GM18951 (cell line): Measurements from ENCODE around the gene RAI1.

Experiments
- POLR2A ChIP-seq: IDR thresholded peaks from 4 replicates; pipeline ENCODE4 v1.6.1; 2011; ENCODE audit warnings: mild to moderate bottlenecking; ENCODE audit not compliant: insufficient read length, insufficient read depth; ENCODE audit errors: extremely low read depth
- in situ Hi-C: fragments of 300-500 bp; cut with MboI; formaldehyde crosslinking; loops from one replicate; pipeline ENCODE4 v1.12.0; 2022; ENCODE audit warnings: low sequenced_read_pairs, mixed read lengths, inconsistent platforms; ENCODE audit not compliant: unreplicated experiment

RAI1 gene

GRCh38 chr17:17714879-17715278 lies 33.6 kb downstream of the RAI1 start:
- no peak for TF ChIP-seq POLR2A

GRCh38 chr17:17716837-17717523 lies 35.7 kb downstream of the RAI1 start:
- in situ Hi-C loops, result no loop called here
- no peak for TF ChIP-seq POLR2A

More at GRCh38 chr17:17714879-17715278, 33.6 kb downstream of the RAI1 start:
- in situ Hi-C loops, result no loop called here

- in situ Hi-C loops, result no loop called here
- TF ChIP-seq POLR2A, result no peak
Observed at GRCh38 chr17:17718251-17718650, 37.0 kb downstream of the RAI1 start.

- in situ Hi-C loops, result no loop called here
- no peak for TF ChIP-seq POLR2A
Observed at GRCh38 chr17:17719199-17719940, 38.1 kb downstream of the RAI1 start.

- TF ChIP-seq POLR2A, result no peak
- in situ Hi-C loops, result no loop called here
Observed at GRCh38 chr17:17719966-17720543, 38.8 kb downstream of the RAI1 start.

GRCh38 chr17:17721140-17721668 lies 39.9 kb downstream of the RAI1 start:
- in situ Hi-C loops, result no loop called here
- no peak for TF ChIP-seq POLR2A

- TF ChIP-seq POLR2A, result peak; percentile 4
- in situ Hi-C loops, result no loop called here
Observed at GRCh38 chr17:17722081-17722905, 41.0 kb downstream of the RAI1 start.

GRCh38 chr17:17722906-17723353 lies 41.7 kb downstream of the RAI1 start:
- no peak for TF ChIP-seq POLR2A
- in situ Hi-C loops, result no loop called here

- in situ Hi-C loops, result no loop called here
- TF ChIP-seq POLR2A, result no peak
Observed at GRCh38 chr17:17723354-17724261, 42.4 kb downstream of the RAI1 start.

GRCh38 chr17:17724307-17725010 lies 43.2 kb downstream of the RAI1 start:
- TF ChIP-seq POLR2A, result peak; percentile 52
- in situ Hi-C loops, result no loop called here

- in situ Hi-C loops, result no loop called here
- TF ChIP-seq POLR2A, result no peak
Observed at GRCh38 chr17:17725011-17725751, 43.9 kb downstream of the RAI1 start.
